Adrenal gland (tissue), 12 donors: ENCODE measurements around the gene ITPA. TPM values are rescaled to one million over a fixed set of nuclear protein-coding genes. Genes with fewer than 3 reads are reported as not detected.
A peak's percentile ranks its signal among the peaks of the same experiment; 100 is the strongest.

Source experiments
- DNase-seq, 7 donors: peaks; one replicate each; pipeline ENCODE4 v3.0.0-alpha.2; 2019 to 2020
- H3K27ac ChIP-seq, 5 donors: fragments of 200-600 bp; sonication (generic) in 4 of 5; 1 replicate in 3 of 5; 2 replicates in 2 of 5; pipeline versions ENCODE4 v1.5.1 to v1.8.0; 2016 to 2020; ENCODE audit warnings: mild to moderate bottlenecking in 1 of 5
- H3K27me3 ChIP-seq: fragments of 200-600 bp; 2 replicates; pipeline ENCODE4 v1.8.0; 2021
- H3K36me3 ChIP-seq, 2 donors: fragments of 200-600 bp; replicated peaks in 1 of 2; 1 replicate in 1 of 2; 2 replicates in 1 of 2; pipeline versions ENCODE4 v1.5.1 to v1.8.0; 2018 to 2022
- H3K4me1 ChIP-seq, 2 donors: fragments of 200-600 bp; replicated peaks in 1 of 2; 1 replicate in 1 of 2; 2 replicates in 1 of 2; pipeline versions ENCODE4 v1.5.1 to v1.8.0; 2018 to 2021
- H3K4me3 ChIP-seq, 4 donors: fragments of 200-600 bp; sonication (generic) in 3 of 4; one replicate each; pipeline ENCODE4 v1.5.1; 2016 to 2018
- H3K9me3 ChIP-seq, 3 donors: fragments of 200-600 bp; sonication (generic) in 1 of 3; replicated peaks in 1 of 3; 1 replicate in 2 of 3; 2 replicates in 1 of 3; pipeline versions ENCODE4 v1.5.1 to v1.8.0; 2016 to 2021
- POLR2A ChIP-seq, 2 donors: fragments of 450-650 bp; IDR thresholded peaks; one replicate each; pipeline ENCODE4 v1.6.1; 2017; ENCODE audit warnings: antibody characterized with exemption in 2 of 2, mild to moderate bottlenecking in 2 of 2, moderate library complexity in 1 of 2
- WGBS, 4 donors: extraction: QIAGEN DNeasy Blood & Tissue Kit in 2 of 4; methylation state at CpG; one replicate each; pipeline versions ENCODE4 v1.1.5 to v1.1.7; 2013 to 2017; 5-methylcytosine and 5-hydroxymethylcytosine counted together
- intact Hi-C, 2 donors: fragments of 100-400 bp; cut with DNase I; formaldehyde crosslinking; loops; one replicate each; pipeline versions ENCODE4 v1.14.1 to v1.15.0; 2022 to 2023
- polyA plus RNA-seq, 3 donors: library from polyadenylated mRNA; stranded (reverse); fragments of 200-250 nt in 2 of 3; fragments of 350-450 nt in 1 of 3; fragmentation: Illumina TruSeq in 1 of 3; extraction: RNeasy Lipid Tissue Mini Kit (QIAGEN cat#74804) in 1 of 3; gene quantifications; one replicate each; pipeline ENCODE4 v1.2.3, GENCODE V29; 2013 to 2014
- total RNA-seq, 9 donors: library from RNA; depleted of rRNA in 4 of 9; stranded (reverse); fragments of >200 nt in 4 of 9; fragments of 120-200 nt in 1 of 9; fragmentation: NEBNext Ultra II Directional in 1 of 9; extraction: Animal tissue kit (Norgen Biotek cat#: 25700) in 1 of 9; gene quantifications; one replicate each; pipeline versions ENCODE4 v1.1.0 to v1.2.4, GENCODE V29; 2013 to 2023
- TF ChIP-seq, protein P1 (sequence below), 6 experiments: fragments of 450-650 bp in 4 of 6; fragments of 200-600 bp in 2 of 6; sonication (generic) in 1 of 6; IDR thresholded peaks; 1 replicate in 5 of 6; 2 replicates in 1 of 6; pipeline versions ENCODE4 v1.5.1 to v1.8.0; 2016 to 2021; ENCODE audit warnings: antibody characterized with exemption in 6 of 6, mild to moderate bottlenecking in 2 of 6, moderate library complexity in 1 of 6
- donor health status: healthy with polysubstance abuse.
- donor health status: Bipolar disorder and iron deficiency.
- donor health status: DM: yes; HTN: yes; CAD: no.
- donor health status: DM: no; HTN: no; CAD: no.
- donor health status: DM: no; HTN: no; CAD: no.
- donor health status: DM: yes; HTN: yes; CAD: no.

ITPA gene
- total and polyA plus RNA-seq, 12 donors, result 29.3 to 182 (median 62.5) TPM

DNA sequence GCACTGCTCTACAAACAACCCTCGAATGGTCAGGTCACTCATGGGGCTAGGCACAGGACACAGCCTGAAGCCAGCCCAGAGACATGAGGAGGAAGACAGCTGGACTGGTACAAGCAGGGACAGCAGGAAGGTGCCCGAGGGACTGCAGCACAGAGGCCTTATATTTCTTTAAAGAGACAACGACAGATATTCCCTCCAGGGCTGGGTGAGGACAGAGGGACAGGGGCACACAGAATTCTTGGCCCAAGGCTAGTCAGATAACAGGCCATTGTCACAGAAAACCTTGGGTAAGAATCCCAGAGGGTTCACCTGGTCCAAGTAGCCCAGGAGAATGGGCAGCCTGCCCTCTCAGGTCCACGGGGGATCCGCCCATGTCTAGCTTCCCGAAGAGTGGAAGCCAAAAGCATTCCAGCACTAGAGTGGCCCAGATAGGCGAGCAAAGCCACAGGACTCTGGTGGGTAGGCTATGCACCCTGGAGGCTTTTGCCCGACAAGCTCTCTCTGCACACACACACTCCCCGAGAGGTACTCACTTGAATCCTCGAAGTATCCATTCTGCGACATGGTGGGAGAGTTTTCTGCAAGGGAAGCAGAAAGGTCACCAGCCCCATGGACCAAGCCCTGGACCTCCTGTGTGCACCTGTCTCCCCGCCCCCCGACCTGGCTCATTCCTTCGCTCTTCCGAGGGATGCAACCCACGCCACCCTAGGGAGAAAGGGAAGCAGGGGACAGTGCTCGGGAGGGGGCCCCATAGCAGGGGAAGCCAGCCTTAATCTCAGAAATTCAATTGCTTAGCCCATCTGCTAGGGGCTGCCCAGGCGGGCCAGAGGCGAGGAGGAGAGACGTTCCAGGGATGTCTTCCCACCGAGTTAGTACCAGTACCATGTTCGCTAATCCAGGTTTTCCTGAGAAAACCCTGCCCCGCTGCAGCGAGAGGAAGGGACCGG is 28.0 kb downstream of the ITPA start:
- Histone ChIP-seq H3K4me1 (peaks cover 23 to 26% of the 10 kb centered on the region in 2 donors), H3K27ac (no peak overlapping the region), H3K36me3 (no peaks in the 10 kb centered on the region), H3K27me3 (no peaks in the 10 kb centered on the region), H3K4me3 (no peak overlapping the region), H3K9me3 (no peaks in the 10 kb centered on the region)
- no peak for TF ChIP-seq POLR2A (IDR thresholded peaks at IDR 0.05)
- TF ChIP-seq, protein P1, sequence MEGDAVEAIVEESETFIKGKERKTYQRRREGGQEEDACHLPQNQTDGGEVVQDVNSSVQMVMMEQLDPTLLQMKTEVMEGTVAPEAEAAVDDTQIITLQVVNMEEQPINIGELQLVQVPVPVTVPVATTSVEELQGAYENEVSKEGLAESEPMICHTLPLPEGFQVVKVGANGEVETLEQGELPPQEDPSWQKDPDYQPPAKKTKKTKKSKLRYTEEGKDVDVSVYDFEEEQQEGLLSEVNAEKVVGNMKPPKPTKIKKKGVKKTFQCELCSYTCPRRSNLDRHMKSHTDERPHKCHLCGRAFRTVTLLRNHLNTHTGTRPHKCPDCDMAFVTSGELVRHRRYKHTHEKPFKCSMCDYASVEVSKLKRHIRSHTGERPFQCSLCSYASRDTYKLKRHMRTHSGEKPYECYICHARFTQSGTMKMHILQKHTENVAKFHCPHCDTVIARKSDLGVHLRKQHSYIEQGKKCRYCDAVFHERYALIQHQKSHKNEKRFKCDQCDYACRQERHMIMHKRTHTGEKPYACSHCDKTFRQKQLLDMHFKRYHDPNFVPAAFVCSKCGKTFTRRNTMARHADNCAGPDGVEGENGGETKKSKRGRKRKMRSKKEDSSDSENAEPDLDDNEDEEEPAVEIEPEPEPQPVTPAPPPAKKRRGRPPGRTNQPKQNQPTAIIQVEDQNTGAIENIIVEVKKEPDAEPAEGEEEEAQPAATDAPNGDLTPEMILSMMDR (IDR thresholded peaks at IDR 0.05), result no peak
- intact Hi-C loops, result no loop called here
- WGBS, 4 donors, result 76 to 79% (median 78%) methylated on average over 21 to 25 of the region's 25 CpGs
- DNase-seq, result no peak

DNA sequence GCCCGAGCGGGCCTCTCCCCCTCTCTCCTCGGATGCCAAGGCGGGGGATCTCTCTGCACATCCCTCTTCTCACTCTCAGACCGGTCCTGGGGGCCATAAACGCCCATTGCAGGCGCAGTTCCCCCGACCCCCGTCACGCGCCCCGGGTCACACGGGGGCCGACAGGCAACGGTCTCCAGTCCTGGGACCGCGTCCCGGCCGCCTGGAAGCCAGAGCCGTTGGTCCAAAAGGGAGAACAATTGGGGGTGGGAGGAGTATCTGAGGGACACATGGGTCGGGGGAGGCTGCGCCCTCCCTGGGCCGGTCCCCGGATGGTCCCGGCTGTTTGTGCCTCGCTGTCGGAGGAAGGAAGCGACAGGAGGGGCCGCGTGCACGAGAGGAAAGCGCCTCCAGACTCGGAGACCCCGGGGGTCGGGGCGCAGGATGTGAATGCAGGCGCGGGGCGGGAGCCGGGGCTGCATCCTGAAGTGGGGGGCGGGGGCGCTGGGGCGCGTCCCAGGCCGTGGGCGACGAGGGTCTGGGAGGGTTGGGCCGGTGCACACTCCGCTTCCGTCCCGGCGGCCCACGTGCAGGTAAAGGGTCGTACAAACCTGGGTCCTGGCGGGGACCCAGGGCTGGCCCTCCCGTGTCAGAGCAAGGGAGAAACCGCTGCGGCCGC is 28.8 kb downstream of the ITPA start:
- no peaks in the 10 kb centered on the region for H3K36me3 ChIP-seq
- no peak for TF ChIP-seq POLR2A (IDR thresholded peaks at IDR 0.05)
- TF ChIP-seq, protein P1 (IDR thresholded peaks at IDR 0.05), result no peak
- intact Hi-C loops, result no loop called here
- DNase-seq, result no peak
- WGBS, 4 donors, result 4 to 71% (median 9%) methylated on average over 5 to 59 of the region's 59 CpGs
- peak overlapping the region in 2 of 4 donors; percentile 60 to 99 for H3K4me3 ChIP-seq
- H3K9me3 ChIP-seq, result no peaks in the 10 kb centered on the region
- H3K4me1 ChIP-seq, result peaks cover 23 to 26% of the 10 kb centered on the region in 2 donors
- H3K27me3 ChIP-seq, result no peaks in the 10 kb centered on the region
- no peak overlapping the region for H3K27ac ChIP-seq

DNA sequence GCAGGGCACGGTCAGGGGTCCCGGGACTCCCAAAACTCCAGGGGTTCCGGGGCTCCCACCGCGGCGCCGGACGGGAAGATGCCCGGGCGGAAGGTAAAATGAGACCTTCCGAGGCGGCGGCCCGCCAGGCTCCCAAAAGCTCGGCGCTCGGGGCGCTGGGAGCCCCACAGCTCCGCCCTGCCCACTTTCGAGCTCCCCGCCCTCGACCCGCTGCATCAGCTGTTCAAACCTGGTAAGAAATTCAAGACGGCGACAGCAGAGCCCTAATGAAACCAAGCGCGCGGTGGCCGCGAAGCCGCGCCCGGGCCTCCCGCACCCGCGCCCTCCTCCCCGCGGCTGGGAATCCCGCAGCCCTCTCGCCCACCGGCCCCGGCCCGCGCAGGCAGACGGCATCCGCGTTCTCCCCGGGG is 29.3 kb downstream of the ITPA start:
- Histone ChIP-seq H3K4me3 (peak overlapping the region; percentile 16 to 99 (median 60)), H3K9me3 (no peaks in the 10 kb centered on the region), H3K27ac (peak overlapping the region in 1 of 5 donors; percentile 73), H3K27me3 (no peaks in the 10 kb centered on the region), H3K36me3 (no peaks in the 10 kb centered on the region), H3K4me1 (peaks cover 23 to 26% of the 10 kb centered on the region in 2 donors)
- intact Hi-C loops, result no loop called here
- WGBS, 4 donors, result 0 to 1% (median 0%) methylated on average over 21 to 48 of the region's 48 CpGs; no CpG with 5 or more reads in 1 of the 4 donors
- peak in 4 of 7 donors; percentile 39 to 56 (median 45) for DNase-seq
- TF ChIP-seq, protein P1 (IDR thresholded peaks at IDR 0.05), result no peak
- no peak for TF ChIP-seq POLR2A (IDR thresholded peaks at IDR 0.05)
